HL-60/S4 treated with phorbol 12-myristate 13-acetate at 8.2 ng/mL for 4 days and 3 days (cell line): ENCODE measurements around the gene SENP8.

Experiments used
- in situ Hi-C: fragments of 300-500 bp; cut with MboI; formaldehyde crosslinking; loops from 2 replicates; pipeline ENCODE4 v1.15.0; 2022; ENCODE audit warnings: low sequenced_read_pairs

The SENP8 gene

DNA sequence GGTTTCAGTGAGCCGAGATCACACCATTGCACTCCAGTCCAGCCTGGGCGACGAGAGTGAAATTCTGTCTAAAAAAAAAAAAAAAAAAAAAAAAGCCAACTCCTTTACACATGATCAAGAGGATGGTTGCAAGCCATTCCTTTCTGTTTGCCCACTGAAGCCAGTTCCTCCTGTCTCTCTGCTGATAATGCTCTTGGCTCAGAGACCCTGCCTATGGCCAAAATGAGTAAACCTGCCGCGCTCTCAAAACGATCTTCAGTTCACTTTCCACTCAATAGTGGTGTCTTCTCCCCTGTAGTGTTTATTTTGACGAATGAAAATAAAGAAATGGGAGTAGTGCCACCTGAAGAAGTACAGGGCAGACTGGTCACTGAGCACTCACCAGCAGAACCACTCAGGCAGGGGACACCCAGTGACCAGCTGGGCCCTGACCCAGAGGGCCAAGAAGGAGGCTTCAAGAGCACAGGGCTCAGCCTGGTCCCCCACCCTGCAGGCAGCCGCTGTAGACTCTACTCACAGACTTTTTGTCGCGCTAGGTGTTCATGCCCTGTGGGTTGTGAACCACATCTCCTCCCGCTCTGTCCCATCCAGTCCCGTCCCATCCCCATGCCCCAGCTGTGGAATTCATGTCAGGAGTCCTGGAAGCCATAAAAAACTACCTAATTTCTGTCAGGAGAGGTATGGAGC is 55.8 kb downstream of the SENP8 start:
- in situ Hi-C loops = no loop called here

DNA sequence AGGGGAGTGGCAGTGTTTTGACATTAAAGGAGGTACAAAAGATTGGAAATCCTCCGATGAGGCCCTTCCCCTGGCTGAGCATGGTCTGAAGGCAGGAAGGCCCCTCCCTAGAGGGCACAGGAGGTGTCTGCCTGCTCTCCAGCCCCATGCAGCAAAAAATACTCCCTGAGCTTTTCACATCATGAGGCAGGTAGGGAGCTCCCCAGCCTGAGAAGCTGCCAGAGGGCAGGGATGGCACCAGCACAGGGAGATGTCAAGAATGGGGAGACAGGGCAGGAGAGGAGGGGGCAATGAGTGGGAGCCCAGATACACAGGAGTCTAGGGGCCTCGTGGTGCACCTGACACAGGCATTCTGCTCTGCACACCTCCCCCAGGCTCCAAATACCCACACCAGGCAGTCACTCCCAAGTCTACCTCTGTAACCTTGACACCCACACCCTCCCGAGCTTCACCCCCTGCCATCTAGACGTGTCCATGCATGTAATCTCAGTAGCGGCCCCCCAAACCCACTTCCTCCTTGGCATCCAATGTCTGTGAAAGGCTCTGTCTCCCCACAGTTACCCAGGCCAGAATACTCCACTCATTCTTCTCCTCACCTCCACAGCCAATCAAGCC is 56.5 kb downstream of the SENP8 start:
- in situ Hi-C loops = no loop called here

DNA sequence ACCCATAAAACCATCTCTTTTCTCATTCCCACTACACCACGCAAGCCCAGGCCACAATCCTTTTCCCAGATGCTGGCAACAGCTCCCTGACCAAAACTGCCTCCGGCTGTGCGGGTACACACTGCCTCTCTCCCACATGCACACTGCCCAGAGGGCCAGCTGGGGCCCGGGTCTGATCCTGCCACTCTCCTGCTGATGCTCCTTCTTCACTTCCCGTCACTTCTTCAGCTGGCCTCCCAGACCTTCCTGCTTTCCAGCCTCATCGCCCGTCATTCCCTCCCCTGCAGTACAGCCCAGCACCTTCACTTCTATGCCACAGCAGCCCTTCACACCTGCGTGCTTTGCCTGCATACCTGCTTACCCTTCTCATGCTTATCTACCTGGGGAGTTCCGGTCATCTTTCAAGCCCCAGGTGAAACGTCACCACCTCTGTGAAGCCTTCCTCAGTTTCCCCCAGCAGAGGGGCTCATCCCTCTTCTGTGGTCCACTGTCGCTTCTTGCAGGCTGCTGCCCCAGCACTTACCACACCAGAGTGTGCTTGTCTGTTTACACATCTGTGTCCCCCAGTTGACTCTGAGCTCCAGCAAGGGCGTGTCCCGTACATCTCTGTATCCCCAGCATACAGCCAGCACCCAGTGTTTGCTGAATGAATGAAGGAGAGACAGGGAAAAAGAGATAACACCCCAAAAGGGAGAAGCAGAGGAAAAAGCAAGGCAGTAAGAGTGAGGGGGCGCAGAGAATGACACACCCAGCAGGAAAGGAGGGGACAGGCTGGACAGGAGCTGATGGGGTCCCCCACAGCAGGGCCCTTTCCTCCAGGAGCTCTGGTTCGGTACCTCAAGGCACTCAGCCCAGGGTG is 57.2 kb downstream of the SENP8 start:
- in situ Hi-C loops = no loop called here

DNA sequence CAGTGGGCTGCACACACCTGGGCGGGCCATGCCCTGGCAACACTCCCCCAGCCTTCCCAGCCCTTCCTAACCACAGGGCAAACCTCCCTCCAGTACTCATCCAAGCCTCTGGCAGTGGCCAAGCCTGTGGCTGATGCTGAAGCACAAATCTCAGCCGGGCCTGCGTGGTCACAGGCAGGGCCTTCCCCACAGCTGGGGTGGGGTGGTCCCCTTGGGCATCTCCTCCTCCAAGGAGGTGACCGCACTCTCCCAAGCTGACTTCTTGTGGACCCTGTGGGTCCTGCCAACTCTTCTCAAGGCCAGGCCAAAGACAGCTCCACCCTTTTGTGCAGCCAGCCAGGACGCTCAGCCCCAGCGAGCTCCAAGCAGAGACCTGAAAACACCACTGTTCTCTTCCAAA is 58.0 kb downstream of the SENP8 start:
- in situ Hi-C loops = no loop called here

DNA sequence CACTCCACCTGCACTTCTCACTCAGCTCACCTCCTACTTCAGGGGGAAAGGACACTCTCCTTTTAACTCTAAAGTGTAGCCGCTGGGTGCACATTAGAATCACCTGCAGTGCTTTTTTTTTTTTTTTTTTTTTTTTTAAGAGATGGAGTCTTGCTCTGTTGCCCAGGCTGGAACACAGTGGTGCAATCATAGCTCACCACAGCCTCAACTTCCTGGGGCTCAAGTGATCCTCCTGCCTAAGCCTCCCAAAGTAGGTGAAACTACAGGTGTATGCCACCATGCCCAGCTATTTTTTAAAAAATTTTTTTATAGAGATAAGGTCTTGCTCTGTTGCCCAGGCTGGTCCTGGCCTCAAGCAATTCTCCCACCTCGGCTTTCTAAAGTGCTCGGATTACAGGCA is 58.5 kb downstream of the SENP8 start:
- in situ Hi-C loops = no loop called here

DNA sequence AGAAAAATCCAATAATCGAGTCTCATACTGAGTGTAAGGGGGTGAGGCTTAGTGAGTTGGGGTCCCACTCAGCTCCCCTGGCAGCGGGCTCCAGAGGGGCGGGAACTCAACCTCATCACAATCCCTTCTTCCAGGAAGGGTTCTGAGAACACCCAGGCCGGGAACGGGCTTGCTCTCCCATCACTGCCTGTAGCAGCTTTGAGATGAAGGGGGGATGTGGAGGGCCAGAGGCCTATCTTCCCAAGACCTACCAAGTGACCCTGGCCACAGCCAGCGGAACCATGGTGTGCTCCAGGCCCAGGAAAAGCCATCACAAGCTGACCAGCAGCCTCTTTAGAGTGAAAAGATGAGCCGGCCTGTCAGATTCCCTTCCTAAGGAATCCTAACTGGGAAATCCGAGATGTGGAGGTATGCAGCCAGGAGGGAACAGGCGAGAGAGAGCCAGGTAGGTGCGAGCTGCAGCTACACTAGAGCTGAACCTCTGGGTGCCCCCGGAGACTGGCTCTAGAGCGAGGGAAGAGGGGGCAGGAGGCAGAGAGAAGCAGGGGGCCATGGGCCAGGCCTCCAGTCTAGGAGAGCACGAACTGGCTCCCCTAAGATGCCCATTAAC is 60.9 kb downstream of the SENP8 start:
- in situ Hi-C loops = no loop called here

DNA sequence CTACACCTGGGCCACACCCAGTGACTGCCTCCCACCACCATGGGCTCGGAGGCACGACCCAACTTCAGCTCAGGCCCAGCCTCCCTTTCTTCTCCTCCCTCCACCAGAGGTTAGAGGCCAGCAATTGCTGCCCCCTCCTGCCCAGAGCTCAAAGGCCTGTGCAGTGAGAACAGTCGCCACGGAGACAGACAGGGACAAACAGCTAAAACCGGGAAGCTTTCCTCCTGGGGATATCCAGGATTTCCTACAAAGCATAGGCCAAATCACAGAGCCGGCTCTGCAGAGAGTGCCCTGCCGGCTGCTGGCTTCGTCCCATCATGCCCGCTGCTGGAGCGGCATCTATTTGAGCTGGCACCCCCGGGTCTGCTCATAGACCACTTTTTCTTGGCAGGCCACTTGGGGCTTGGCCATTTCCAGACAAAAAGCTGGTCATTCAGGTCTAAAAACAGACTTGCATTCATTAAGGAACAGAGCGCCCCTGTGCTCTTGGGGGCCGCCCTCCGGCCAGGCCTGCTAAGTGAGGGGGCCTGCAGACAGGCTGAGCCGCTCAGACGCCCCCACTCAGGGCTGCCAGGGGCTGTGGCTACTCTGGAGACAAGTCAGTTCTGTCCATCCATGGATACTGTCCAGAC is 61.9 kb downstream of the SENP8 start:
- in situ Hi-C loops = no loop called here

DNA sequence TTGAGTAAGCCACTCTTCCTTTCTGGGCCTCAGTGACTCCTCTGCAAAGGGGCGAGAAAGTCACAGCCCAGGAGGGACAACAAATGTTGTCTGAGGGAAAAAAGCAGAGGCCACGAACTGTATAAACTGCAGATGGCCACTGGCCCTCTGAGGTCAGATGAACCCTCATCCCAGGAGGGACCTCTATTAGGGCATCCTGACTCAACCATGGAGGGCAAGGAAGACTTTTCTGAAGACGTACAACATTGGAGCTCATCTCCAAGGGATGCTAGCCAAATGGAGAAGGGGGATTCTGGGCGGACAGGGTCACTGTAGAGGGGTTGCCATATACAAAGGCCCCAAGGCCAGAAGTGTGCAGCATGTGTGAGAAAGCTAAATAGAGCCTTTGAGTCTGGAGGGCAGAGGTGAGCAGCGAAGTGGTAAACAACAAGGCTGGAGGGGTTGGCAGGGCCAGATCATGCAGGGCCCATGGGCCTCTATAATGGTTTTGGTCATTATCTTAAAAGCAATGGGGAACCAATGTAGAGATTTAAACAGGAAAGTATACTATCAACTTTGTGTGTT is 62.6 kb downstream of the SENP8 start:
- in situ Hi-C loops = no loop called here

DNA sequence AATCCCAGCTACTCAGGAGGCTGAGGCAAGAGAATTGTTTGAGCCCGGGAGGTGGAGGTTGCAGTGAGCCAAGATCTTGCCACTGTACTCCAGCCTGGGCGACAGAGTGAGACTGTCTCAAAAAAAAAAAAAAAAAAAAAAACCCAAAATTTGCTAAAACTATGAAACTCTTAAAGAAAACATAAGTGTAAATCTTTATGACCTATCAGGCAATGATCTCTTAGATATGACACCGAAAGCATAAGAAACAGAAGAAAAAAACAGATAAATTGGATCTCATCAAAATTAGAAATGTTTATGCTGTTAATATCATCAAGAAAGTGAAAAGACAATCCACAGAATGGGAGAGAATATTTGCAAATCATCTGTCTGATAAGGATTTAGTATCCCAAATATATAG is 64.0 kb downstream of the SENP8 start:
- in situ Hi-C loops = no loop called here

DNA sequence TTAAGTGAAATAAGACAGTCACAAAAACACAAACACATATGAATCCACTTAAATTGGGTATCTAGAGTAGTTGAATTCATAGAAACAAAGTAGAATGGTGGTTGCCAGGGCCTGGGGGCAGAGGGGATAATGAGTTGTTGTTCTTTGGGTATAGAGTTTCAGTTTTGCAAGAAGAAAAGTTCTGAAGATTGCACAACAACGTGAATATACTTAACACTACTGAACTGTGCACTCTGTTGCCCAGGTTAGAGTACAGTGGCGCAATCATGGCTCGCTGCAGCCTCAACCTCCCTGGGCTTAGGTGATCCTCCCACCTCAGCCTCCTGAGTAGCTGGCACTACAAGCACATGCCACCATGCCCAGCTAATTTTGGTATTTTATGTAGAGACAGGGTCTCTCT is 64.5 kb downstream of the SENP8 start:
- in situ Hi-C loops = no loop called here

DNA sequence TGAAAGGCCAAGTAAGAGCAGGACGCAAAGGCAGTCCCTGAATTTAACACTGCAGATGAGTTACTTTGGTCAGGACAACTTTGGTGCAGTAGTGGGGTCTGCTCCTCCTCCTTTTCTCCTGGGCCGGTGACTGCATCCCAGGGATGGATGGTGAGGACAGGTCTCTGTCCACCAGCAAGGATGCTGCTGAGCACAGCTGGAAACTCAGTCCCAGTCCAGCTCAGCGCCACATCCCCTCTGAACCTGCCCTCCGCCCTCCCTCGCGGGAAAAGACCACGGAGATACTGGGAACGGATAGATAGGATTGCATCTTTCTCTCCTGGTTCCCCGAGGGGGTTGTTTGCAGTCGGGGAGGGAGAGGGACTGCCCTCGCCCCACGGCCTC is 65.6 kb downstream of the SENP8 start:
- in situ Hi-C loops = no loop called here

DNA sequence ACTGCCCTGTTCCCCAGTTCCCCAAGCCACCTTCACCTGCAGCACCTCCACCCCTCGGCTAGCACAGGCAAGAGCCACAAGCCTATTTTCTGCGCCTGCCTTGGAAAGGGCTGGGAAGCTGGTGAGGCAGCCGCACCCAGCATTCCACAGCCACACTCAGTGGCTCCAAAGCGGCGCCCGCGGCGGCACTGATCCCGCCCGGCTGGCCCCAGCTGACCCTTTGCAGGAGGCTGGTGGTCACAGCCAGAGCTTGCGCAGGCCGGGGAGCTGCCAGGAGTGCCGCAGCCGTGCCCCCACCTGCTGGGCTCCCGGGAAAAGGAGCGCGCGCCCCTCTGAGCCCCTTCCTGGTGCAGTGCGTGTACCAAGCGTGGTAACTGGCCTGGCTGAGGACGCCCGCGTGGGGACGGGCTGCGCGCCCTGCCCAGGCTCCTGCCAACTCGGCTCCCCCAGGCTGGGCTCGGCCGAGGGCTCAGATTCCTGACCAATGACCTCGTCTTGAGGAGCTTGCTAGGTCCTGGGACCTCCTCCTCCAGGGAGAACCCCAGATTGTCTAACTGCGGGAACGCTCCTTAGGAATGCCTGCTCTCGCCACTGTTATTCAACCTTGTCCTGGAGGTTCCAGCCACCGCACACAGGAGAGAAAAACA is 66.1 kb downstream of the SENP8 start:
- in situ Hi-C loops = no loop called here

DNA sequence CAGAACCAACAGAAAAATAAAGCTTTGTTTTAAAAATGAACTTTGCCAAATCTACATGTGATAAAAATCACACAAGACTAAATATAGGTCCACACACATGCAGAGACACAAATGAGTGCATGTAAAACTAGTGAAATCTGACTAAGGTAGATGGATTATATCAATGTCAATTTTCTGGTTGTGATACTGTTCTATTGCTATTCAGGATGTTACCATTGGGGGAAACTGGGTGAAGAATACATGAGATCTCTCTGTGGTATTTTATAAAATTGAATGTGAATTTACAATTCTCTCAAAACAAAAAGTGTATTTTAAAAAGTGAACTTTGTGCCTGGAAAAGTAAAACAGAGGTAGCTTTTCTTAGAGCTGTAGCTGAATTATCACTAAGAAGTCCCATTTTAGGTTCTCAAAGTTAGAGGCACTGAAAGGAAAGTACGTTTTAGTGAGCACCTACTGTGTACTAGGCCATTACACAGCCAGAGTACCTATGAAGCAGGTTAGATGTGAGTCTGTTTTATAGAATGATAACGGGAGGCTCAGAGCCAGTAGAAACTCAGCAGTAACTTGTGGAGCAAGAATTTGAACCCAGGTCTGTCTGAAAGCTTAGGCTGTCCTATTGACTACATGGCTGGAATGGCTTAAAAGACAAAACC is 71.2 kb downstream of the SENP8 start:
- in situ Hi-C loops = no loop called here

DNA sequence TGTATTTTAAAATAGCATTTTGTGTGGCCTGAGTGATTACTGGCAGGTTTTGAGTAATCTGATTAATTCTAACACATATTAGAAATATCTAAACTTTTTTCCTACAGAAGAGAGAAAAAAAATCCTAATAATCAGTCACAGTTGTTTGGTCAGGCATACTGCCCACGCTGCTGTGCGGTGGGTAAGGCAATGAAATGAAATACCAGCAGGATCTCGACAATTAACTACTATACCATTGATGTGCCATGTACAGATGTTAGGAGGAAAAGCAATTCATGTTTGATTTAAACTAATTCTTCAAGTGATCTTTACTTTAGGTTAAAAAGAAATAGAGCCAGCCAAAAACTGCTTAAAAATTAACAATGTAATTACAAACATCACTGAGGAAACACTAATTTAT is 74.2 kb downstream of the SENP8 start:
- in situ Hi-C loops = no loop called here
